Measurements from ENCODE around the gene DPEP2.

The DPEP2 gene

DNA sequence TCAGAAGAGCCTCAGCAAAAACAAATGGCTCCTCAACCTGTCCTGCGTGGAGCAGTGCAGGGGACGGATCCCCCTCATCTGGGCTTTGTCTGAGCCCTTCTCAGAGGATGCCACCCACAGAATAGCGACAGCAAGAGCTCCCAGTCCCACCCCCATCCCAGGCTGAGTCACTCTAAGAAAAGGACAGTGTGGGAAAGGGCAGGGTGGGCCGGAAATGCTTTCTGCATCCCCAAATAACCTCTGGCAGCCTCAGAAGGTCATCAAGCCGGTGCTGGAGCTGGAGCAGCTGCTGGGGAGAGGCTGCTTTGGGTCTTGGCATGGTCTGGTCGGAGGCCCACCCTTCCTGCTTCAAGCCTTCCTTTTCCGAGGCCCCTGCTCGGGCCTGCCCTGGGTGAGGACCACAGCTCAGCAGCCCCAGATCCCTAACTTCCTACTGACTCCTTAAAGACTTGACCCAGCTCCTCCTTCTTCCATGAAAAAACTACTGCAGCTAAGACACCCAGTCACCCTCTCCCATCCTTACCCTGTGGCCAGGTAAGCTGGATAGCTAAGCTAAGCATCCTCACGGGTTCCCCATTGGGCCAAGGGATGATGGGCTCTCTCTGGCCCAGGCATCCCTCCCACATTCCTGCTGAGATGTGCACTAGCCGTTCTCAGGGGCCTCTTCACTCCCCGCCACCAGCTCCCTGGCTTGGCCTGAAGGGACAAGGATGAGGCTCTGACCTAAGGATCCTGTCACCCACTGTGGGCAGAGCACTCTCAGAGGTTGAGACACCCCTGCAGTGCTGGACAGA lies 39.6 kb downstream of the DPEP2 start:
- TF ChIP-seq, protein P1, sequence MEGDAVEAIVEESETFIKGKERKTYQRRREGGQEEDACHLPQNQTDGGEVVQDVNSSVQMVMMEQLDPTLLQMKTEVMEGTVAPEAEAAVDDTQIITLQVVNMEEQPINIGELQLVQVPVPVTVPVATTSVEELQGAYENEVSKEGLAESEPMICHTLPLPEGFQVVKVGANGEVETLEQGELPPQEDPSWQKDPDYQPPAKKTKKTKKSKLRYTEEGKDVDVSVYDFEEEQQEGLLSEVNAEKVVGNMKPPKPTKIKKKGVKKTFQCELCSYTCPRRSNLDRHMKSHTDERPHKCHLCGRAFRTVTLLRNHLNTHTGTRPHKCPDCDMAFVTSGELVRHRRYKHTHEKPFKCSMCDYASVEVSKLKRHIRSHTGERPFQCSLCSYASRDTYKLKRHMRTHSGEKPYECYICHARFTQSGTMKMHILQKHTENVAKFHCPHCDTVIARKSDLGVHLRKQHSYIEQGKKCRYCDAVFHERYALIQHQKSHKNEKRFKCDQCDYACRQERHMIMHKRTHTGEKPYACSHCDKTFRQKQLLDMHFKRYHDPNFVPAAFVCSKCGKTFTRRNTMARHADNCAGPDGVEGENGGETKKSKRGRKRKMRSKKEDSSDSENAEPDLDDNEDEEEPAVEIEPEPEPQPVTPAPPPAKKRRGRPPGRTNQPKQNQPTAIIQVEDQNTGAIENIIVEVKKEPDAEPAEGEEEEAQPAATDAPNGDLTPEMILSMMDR (IDR thresholded peaks at IDR 0.05; ENCODE audit: low read depth, low read length, missing control alignments): no peak
- DNase-seq (ENCODE audit: low read depth): no peak
- no peak overlapping the region for H3K4me3 ChIP-seq (ENCODE audit: low read depth, low read length)

DNA sequence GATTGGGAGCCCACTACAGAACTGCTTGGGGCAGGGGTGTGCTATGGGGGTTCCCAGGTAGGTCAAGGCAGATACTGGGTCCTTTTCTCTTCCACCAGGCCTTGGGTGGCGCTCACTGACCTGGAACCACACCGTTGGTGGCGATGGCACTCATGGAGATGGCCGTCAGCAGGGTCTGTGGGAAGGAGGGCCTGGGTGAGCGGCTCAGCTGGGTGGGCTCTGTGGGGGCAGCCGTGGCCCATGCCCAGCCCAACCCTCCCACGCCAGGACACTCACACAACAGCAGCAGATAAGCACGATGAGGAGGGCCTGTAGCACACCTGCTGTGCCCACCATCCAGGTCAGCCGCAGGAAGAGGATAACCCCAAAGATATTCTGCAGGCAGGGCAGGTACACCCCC lies 41.7 kb downstream of the DPEP2 start:
- H3K4me3 ChIP-seq (ENCODE audit: low read depth, low read length): no peak overlapping the region
- no peak for DNase-seq (ENCODE audit: low read depth)
- TF ChIP-seq, protein P1 (IDR thresholded peaks at IDR 0.05; ENCODE audit: low read depth, low read length, missing control alignments): no peak

DNA sequence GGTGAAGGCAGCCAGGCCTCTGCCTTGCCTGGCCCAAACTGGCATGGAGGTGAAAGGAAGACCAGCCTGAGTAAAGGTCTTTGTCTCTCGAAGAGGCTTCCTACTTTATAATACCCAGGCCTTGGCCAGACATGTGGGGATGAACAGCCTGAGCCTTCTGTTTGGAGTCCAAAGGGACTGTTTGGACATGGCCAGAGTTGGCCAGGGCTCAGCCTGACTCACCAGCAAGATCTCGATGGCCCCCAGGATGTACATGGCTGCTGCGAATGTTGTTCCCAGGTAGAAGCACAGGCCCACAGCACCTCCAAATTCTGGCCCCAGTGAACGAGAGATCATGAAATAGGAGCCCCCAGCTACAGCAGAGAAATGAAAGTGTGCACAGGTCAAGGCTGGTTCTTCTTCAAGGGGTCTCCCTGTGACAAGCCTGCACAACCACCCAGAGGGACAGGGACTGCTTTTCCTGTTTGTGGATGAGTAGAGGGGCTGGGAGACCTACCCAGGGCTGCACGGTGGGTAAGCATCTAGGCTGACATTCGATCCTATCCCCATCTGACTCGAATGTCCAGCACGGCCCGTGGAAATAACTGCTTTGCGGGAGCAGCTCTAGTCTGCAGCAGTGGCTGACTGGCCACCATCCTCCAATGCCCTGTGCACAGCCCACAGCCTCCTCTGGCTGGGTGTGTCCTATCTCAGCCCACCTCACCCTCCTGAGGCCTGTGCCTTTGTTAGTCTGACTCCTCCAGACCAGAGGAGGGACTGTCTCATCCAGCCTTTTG lies 44.7 kb downstream of the DPEP2 start:
- no peak overlapping the region for H3K4me3 ChIP-seq (ENCODE audit: low read depth, low read length)
- TF ChIP-seq, protein P1 (IDR thresholded peaks at IDR 0.05; ENCODE audit: low read depth, low read length, missing control alignments): no peak
- DNase-seq (ENCODE audit: low read depth): no peak

DNA sequence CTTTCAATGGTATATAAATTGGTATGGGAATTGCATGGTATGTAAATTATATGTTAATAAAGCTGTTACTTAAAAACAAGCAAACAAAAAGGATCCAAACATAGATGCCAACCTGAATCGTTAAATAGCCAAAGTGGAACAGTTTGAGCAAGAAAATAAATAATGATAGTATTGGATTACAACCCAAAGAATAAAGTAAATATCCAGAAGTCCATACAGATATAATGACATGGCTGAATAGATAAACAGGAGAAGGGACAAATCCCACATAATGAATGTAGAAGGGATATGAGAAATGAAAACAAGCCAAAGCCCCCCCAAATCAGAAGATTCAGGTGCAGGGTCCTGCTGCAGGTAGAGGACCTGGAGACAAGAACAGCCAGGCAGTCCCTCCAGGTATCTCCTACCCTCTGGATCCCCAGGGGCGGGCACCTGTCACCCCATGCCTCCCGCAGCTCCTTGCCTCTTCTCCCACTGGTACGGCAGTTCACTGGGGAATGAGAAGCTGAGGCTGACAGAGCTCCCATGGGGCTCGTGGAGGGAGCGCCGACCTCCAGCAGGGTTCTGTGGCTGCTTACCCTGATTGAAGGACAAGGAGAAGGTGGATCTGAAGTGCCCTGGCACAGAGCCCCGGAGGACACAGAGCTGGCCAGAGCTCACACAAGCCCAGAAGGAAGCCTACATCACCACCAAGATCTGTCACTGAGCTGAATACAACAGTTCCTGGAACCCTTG lies 45.5 kb downstream of the DPEP2 start:
- TF ChIP-seq, protein P1 (IDR thresholded peaks at IDR 0.05; ENCODE audit: low read depth, low read length, missing control alignments): no peak
- H3K4me3 ChIP-seq (ENCODE audit: low read depth, low read length): no peak overlapping the region
- no peak for DNase-seq (ENCODE audit: low read depth)

DNA sequence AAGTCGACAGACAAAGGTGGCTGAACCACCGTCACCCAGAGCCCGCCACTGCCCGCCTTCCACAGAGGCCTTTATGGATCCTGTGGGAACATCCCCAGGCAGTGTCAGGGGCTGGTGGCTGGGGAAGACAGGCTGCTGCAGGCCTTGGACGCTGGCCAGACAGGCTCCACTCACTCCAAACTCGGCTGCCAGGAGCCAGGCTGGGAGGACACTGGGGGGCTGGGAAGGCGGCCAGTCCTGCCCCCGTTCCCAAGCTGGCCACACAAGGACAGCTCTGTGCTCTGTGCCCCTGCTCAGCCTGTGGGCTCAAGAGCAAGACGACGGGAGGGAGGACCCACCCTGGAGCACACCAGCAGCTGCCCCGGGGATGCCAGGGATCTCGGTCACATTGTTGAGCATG lies 47.8 kb downstream of the DPEP2 start:
- no peak overlapping the region for H3K4me3 ChIP-seq (ENCODE audit: low read depth, low read length)
- TF ChIP-seq, protein P1 (IDR thresholded peaks at IDR 0.05; ENCODE audit: low read depth, low read length, missing control alignments): no peak
- DNase-seq (ENCODE audit: low read depth): no peak

DNA sequence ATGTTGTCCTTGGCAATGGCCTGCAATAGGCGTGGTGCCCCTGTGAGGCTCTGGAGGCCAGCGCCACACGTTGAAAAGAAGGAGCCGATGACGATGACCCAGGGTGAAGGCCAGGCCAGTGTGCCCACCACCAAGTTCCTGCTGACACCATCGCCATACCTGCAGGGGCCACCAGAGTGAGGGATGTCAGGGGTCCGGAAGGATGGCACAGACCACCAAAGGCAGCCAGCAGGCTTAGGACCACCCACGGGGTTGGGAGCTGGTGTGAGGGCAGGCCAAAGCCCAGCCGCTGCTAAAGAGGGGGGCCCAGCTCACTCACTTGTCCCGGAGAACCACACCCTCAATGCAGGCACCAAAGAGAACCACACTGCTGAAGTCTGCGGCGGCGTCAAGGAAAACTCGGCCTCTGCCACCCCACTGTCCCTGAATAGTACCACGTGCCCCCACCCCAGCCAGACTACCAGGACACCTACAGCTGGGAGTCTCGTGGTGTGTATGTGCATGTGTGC lies 48.9 kb downstream of the DPEP2 start:
- no peak overlapping the region for H3K4me3 ChIP-seq (ENCODE audit: low read depth, low read length)
- TF ChIP-seq, protein P1 (IDR thresholded peaks at IDR 0.05; ENCODE audit: low read depth, low read length, missing control alignments): no peak
- DNase-seq (ENCODE audit: low read depth): no peak

Measured in GM12864 (cell line).